GM21576 (cell line): ENCODE results near the gene SBF1.
"Not testable (repeated sequence)": the region's sequence is repeated elsewhere in the genome, so short reads cannot be mapped to it uniquely, and the experiment has no call there.

Experiments
- ATAC-seq: cut with Tn5 transposase; IDR thresholded peaks from one replicate; pipeline ENCODE4 v1.9.1; 2021; ENCODE audit warnings: mild to moderate bottlenecking, moderate library complexity; ENCODE audit not compliant: unreplicated experiment

Gene SBF1

DNA sequence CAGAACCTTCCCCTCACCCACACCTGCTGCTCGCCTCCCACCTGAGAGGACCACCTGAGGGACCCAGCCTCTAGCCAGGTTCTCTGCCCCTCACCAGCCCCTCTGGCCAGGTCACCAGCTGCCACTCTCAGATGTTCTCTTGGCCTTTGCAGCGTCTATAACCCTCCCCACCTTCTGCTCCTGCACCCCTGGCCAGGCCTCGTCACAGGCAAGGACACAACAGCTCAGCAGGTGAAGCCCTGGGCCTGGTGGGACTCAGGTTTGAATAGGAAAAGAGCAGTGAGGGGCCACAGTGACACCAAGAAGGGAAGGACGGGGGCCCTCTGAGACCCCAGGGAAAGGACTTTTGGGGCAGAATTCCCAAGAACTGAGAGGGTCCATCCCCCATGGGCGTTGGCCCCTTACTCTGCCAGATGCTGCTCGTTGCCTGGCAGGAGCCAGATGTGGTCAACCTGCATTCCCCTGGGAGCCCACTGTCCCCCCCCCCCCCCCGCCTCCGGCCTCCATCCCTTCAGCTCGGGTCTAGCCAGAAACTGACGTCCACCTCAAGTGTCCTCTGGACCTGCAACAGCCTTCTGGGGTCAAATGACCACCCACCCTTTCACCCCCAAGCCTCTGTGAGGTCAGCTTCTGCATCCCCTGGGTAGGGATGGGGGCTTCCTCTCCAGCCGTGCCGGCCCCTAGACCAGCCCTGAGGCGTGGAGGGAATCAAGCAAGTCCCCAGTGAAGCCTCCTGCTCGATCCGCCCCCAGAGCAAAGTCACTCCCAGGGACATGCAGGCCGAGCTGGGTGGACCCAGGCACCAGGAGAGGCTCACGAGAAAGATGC is 28.7 kb downstream of the SBF1 start:
- ATAC-seq: no peak

DNA sequence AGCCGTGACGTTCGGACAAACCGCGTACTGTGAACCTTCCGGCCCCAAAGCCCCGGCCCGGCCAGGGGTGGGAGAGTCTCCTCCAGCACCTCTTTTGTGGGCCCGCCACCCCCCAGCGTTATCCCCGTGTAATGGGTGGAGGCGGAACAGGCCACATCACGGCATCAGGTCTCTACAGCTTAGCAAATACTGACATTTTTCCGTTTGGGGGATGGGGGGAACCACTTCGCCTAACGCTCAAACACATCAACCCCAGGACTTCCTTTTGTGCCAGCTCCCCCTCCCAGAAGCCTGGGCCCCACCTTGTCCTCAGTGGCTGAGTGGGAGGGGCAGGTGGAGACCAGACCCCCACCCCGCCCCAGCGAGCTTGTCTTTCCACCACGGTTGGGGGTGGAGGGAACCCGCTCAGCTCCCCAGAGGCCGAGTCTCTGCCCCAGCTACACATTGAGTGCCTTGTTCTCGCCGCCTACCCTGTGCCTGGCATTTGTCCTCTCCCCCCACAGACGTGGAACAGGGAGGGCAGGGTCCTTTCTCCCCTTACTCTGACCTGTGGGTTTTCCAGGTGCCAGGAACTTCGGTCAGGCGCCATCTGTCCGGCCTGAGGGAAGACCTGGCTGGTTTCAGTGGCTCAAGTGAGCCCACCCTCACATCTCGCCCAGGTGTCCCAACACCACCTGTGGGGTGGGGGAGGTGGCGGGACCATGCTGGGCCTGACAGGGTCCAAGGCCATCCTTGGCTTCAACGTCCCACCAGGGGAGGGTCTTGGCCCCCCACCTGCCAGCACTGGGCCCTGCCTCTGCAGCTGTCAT is 29.6 kb downstream of the SBF1 start:
- no peak for ATAC-seq

DNA sequence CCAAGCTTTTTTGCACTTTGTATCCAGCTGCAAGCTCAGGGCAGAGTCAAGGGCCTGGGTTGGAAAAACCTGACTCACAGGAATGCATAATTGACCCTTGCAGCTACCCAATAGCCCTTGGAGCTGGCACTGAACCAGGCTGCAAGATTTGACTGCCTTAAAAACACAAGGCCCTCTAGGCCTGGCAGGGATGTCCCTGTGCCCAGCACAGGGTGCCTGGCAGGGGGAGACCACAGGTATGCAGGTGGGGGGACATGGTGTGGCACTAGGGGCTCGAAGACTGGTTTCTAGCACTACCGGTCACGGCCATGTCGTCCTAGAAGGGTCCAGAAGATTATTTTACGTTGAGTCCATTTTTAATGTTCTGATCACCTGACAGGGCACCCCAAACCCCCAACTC is 30.2 kb downstream of the SBF1 start:
- no peak for ATAC-seq

DNA sequence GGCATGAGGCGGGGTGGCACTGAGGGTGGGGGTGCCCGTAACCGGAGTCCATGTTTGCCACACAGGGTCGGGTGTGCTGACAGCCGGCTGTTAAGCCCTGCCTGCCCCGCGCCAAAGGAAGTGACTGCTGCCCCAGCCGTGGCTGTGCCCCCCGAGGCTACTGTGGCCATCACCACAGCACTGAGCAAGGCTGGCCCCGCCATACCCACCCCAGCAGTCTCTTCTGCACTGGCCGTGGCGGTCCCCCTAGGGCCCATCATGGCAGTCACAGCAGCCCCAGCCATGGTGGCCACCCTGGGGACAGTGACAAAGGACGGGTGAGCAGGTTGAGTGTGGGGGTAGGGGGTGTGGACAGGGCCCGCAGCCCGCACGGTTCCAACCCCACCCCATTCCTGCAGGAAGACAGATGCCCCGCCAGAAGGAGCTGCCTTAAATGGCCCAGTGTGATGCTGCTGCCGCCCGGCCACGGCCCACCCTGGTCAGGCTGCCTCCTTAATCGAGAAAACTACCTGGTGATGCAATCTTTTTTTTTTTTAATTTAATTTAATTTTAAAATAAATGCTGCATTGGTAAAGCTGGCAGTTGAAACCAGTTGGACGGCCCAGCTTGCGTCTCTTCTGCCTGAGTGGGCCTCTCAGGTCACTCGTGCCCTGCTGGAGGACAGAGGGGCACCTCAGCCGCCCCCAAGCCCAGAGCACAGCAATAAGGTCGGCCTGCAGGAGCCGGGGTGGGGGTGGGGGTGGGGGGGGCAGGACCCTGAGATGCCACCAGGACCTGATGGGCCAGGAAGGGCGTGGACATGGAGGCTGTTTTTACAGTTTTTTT is 30.8 kb downstream of the SBF1 start:
- no peak for ATAC-seq

DNA sequence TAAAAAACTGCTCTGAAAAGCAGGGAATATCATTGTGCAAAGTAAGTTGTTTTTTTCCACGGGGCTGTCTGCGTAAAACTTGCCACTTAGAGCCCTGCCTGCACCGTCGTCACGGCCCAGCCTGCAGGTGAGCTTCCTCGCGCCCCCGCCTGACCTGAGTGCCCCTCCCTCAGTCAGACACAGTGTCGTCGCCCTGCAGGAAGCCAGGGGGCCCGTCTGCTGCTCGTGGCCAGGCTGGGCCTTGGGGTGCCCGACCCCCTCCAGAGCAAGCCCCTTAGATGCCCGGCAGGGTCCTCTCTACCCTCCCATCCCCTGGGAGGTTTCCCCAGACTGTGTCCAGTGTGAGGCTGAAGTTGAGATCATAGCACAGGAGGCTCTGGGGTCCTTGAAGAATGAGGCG is 31.6 kb downstream of the SBF1 start:
- ATAC-seq: no peak

DNA sequence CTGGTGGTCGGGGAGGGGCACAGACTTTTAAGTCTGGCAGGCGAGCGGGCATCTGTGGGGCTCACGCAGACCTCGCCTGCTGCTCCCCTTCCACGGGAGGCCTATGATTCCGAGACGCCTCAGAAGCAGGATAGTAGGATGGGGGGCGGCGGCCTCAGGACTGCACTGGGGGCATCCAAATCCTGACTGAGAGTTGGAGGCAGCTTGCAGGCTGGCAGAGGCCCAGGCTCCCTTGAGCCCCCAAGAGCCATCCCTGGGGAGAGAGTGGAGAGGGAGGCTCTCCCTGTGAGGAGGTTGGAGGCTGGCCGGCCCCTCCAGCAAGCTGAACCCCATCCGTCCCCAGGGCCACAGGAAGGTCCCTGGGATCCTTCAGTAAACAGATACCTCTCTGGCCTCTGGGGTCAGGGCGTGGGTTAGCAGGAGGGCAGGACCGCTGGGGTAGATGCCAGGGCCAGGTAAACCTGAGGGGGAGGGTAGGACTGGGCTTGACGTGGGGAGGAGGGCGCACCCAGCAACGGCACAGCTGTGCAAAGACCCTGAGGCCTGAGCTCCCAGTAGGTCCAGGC is 33.3 kb downstream of the SBF1 start:
- ATAC-seq: no peak

DNA sequence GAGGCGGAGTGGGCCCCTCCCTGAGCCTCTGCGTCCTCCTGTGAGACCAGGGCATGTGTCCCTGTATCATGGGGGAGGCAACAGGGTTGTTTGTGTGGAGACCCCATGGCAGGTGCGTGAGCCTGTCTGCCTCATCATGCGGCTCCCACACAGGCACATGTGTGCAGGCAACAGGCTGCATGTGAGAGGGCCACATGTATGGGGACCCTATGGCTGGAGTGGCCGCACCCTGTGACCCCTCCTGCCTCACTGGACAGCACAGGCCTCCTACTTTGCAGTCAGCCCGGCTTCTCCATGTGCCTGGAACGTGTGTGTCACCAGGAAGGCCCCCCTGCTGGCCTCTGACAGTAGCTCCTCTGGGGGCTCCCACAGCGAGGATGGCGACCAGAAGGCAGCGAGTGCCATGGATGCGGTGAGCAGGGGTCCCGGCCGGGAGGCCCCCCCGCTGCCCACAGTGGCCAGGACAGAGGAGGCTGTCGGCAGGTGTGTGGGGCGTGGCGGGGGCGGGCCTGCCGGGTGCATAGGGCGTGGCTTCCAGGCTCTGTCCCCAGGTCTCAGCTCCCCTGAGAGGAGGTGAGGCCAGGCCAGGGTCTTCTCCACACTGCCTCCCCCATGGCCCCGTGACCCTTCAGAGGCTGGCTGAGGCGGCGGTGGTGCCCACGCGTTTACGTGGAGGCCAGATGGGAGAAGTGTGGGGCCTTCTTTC is 34.1 kb downstream of the SBF1 start:
- no peak for ATAC-seq

DNA sequence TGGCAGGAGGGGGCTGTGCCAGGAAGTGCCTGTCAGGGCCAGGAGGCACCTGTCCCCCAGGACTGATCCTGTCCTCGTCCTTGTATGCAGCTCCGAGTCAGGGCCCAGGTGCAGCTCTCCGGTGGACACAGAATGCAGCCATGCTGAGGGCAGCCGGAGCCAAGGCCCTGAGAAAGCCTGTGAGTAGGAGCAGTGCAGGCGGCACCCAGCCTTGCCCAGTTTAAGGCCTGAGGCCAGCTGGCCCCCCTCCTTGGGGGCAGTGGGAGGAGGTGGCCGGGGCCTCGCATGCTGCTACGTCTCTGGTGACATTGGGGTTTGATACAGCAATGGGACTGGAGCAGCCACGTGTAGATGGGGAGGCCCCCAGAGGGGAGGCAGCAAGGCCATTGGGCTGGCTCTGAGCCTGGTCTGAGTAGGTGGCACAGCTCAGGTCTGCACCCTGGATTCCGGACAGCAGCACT is 34.9 kb downstream of the SBF1 start:
- ATAC-seq: no peak

DNA sequence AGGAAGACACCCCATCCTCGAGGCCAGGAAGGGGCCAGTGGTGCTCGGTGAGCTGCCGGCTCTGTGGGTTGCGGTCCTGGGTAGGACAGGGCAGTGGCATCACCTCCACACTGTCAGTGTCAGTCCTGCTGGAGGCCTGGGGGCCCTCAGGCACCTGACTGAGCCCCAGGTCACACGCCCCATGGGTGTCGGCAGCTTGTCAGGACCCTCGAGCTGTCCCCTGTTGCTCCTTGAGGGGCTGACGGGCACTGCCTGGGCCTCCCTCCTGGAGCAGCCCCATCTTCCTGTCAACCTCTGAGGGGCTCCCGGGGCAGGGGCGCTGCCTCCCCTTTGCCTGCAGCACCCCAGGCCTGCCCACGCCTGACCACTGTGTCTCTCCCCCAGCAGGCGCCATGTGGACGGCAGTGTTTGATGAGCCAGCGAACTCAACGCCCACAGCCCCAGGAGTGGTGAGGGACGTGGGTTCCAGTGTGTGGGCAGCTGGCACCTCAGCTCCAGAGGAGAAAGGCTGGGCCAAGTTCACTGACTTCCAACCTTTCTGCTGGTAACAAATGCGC is 35.4 kb downstream of the SBF1 start:
- no peak for ATAC-seq

DNA sequence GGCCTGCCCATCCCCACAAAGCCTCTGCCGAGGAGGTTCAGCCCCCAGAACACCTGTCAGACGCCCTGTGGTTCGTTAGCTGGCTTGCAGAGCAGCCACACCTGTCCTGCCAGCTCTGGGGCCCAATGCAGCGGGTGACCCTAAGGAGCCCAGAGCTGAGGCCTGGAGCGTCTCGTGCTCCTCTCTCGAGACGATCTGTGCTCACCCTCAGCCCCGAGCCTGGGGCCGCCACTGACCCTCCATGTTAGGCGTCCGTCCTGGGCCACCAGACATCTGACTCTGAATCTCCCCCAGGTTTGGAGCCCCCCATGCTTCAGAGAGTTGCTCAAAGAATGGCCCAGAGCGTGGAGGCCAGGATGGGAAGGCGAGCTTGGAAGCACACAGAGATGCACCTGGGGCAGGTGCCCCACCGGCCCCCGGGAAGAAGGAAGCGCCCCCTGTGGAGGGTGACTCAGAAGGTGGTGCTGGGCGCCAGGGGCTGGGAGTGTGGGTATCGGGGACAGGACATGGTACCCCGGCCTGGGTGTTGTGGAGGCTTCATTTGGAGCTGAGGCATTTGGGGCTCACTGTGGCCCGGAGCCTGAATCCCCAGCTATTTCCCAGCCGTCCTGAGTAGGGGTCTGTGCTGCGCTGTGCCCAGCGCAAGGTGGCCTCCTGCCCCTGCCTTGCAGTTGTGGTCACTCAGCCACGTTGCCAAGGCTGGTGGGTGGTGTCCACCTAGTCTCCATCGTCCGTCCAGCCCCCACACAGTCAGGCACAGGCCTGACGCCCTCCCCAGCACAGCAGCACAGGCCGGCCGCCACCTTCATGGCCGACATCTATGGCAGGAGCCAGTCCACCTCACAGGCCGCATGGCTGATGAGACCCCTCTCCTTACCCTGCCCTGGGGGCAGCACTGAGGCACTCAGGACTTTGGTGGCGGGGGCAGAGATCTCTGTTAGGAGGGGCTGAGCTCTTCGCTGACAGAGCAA is 36.2 kb downstream of the SBF1 start:
- ATAC-seq: no peak

DNA sequence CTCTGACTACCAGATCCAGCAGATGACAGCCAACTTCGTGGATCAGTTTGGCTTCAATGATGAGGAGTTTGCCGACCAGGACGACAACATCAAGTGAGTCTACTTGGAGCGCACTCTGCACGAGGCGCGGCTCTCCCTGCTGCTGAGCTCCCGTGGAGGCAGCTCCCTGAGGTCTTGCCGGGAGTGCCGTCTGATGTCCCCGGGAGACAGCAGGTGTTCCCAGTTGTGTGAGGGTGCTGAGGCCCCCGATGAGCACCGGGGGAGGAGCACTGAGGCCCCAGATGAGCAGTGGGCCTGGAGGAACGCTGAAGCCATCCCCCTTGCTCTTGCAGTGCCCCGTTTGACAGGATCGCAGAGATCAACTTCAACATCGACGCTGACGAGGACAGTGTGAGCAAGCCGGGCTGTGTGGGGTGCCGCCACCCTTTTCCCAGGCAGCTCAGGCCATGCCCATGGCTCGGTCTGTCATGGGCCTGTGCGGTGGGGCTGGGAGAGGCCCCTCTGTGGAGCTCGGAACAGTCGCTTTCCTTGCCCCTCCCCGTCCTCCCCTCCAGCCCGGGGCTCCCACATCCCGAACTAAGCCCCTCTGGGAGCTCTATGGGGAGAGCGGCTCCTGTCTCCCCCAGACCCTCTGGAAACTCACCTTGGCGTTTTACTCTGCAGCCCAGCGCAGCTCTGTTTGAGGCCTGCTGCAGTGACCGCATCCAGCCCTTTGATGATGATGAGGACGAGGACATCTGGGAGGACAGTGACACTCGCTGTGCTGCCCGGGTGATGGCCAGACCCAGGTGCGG is 37.1 kb downstream of the SBF1 start:
- no peak for ATAC-seq

DNA sequence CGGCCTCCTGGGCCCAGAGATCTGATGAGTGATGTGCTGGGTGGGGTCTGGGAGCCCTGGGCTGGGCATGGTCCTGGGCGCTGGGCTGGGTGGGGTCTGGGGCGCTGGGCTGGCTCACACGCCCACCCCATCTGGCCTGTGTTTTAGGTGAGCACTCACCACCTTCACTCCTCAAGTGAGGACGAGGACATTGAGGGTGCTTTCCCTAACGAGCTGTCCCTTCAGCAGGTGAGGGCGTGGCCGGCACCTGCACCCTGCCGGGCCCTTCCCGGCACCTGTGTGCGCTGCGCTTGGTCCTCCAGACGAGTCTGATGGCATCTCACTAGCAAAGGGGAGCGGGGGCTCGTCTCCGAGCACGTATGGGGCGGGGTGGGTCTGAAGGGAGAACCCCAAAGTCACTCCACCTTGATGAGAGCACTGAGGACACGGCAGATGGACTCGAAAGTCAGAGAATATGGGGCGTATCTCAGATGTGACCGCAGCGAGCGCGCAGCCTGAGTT is 37.9 kb downstream of the SBF1 start:
- no peak for ATAC-seq

DNA sequence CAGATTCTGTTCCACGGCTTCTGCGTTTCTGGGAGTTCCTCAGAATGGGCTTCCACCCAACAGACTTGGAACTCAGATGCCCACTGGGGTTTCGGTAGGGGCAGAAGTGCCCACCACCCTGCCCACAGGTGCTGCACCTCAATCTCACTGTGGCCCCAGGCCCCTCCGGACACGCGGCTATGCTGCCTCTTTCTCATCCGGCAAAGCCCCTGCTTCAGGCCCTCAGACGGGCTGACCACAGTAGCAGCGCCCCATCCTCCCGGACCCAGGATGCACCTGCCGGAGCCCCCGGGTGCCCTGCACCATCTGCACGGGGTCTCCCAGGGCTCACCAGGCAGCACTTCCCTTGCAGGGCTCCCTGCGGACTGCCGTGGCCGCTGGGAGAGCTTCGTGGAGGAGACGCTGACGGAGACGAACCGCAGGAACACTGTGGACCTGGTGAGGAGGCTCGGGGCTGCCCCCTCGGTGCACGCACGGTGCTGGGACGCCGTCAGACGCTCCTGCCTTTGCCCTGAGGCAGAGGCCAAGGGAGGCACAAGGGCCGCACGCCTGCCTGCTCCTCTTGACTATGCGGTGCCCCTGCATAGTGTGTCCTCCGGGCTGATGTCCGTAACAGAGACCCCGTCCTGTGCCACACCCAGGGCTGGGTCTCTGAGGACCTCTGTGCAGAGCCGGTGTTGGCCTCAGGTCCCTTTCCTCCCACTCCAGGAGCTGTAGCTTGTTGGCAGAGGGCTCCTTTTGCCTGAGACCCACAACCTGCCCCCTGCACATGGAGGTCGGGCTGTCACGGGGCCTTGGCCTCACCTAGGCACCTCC is 38.6 kb downstream of the SBF1 start:
- no peak for ATAC-seq

DNA sequence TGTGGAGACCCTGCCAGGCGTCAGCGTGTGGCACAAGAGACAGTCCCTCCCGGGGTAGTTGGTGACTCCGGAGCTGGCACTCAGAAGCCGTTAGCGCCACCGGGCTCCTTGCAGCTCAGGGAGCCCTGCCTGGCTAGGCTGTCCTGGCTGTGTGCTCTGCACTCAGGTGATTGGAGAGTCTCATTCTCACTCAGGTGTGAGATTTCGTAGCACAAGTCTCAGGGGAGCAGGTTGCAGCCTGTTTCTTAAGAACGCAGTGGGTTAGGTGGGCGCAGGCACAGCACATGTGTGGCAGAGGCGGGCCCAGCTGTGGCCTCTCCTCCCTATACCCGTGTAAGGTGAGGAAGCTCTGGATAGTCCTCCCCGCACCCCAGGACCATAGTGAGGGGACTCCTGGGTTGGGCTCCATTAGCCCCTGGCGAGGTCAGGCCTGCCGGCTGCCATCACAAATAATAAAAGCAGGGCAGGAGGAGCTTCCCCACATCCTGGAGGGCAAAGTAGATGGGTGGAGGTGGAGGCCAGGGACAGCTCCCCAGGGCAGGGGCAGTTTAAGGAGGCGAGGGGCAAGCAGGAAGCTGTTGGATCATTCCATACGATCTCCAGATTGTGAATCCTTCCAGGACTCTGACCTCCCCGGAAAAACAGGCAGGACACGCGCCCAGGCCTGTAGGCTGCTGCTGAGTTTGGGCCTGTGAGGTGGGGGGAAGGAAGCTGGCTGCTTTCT is 39.4 kb downstream of the SBF1 start:
- no peak for ATAC-seq

DNA sequence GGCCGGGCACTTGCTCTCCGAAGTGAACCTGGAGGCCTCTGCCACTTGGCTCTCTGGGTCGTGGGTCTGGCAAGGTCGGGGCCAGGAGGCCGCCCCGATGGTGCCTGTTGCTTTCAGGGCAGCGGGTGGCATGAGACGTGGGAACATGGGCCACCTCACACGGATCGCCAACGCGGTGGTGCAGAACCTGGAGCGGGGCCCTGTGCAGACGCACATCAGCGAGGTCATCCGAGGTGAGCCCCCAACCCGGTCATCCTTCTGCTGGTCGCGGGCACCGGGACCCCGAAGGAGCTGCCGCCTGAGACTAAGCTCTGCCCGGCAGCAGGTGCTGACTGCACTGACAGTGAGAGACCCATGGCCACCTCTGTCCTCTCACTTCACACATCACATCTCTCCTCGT is 40.0 kb downstream of the SBF1 start:
- no peak for ATAC-seq

DNA sequence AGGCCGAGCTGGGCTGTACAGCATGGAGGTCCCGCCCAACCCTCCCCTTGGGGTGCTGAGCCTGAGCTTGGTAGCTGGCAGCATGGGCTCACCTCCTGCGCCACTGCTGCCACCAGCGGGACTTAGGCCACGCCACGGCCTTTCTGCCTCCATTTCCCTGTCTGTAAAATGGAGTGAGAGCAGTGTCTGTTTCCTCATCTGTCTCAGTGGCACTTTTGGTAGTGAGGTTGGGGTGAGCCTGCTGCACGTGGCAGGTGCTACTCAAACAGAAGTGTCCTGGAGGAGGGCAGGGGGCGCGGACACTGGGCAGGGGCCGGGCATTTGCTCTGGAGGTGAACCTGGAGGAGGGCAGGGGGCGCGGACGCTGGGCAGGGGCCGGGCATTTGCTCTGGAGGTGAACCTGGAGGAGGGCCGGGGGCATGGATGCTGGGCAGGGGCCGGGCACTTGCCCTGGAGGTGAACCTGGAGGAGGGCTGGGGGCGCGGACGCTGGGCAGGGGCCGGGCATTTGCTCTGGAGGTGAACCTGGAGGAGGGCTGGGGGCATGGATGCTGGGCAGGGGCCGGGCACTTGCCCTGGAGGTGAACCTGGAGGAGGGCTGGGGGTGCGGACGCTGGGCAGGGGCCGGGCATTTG is 41.8 kb downstream of the SBF1 start:
- ATAC-seq: not testable (repeated sequence)
